NCI-H345 treated with DMSO at 0.1 percent for 48 hours (cell line): ENCODE measurements around the gene PABPC1L.

Experiments used
- DNase-seq: peaks from one replicate; lab custom pipeline; 2025; ENCODE audit not compliant: unreplicated experiment; lab: John Stamatoyannopoulos, UW

Gene PABPC1L

DNA sequence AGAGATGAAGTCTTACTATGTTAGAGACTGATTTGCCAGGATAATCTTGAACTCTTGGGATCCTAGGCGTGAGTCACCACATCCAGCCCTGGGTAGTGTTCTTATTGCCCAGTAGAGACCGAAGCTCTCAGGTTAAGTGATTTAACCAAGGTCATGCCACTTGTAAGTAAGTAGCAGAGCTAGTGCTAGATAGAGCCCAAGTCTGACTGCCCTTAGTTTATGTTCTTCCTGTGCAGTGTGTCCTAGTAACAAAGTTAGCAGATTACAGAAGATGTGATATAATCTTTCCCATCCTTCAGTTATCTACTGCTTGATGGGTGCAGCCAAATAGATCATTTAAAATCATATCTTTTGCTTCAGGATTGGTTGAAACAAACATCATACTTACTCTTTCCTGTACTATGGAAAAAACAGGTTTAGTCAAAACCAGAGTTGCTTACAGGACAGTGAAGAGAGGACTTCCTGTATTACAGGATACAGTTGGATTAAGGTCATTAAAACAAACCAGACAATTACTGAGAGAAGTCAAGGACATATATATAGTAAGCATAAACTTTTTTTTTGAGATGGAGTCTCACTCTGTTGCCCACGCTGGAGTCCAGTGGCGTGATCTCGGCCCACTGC, 9.5 kb upstream of the PABPC1L start:
- no peak for DNase-seq

DNA sequence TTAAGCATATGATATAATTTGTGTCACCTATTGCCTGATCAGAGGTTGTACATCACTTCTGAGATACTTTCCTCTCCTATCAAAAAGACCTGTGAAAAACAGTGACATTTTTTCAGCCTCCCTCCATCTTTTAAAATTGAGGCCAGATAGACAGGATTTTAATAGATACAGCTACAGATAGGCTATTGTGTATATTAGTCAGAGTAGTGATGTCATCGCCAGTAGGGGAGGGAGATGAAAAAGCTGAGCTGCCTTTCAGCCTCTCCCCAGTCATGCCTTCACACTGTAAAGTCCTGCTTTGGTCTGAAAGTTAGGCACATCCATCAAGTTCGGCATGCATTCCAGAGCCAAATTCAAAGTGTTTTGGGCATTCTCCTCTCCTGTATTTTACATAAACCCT, 7.9 kb upstream of the PABPC1L start:
- no peak for DNase-seq

DNA sequence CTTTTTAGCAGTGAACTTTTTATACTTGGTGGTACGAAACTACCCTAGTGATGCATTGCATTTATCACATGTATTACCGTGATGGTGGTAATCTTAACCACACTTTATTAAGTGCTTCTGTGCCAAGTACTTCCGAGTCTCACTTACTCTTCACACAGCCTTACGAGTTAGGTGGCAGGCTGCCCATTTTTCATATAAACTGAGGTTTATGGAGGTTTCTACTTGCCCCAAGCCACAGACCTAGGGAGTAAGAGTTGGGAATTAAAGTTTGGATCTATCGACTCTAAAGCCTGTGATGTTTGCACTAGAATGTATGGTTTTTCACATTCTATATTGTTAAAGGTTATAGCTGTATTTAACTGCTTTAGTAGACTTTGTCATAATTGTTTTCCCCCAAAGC, 5.5 kb upstream of the PABPC1L start:
- DNase-seq, result no peak

DNA sequence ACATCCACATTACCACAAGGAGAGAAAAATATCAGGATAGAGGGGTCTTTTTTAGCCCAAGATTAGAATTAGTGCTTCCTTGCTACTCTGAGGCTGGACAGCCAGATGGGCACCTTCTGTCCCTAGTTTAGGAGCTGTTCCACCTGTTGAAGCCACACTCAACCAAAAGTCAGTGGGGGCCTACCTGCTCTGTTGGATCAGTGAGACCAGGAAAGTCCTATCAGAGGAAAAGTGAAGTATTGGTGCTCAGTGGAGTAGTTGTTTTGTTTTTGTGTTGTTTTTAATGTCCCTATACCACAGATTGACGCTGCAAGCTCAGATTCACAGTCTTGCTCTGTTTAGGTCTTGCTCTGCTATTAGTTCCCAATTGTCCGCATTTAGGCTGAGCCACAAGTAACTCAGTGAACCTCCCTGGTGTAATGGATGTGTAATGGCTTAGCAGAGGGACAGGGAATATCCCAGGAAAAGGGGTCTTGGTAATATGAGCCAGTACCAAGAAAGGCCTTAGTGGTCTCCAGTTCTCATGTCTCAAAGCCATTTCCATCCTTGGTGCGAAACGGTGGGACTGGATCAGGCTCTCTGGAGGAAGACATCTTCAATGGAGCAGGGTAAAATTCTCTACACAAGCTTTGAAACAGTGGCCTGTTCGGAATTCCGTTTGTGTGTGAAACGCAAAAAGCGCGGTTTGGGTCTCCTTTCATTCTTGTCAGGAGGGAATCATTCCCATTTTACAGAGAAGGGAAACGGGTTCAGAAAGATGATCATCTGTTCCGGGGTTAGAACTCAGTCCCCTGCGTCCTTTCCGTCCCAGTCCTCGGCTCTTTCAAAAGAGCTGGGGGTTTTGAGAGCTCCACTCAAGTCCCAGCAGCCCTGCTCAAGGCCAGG, 631 bp upstream of the PABPC1L start:
- DNase-seq, result no peak

DNA sequence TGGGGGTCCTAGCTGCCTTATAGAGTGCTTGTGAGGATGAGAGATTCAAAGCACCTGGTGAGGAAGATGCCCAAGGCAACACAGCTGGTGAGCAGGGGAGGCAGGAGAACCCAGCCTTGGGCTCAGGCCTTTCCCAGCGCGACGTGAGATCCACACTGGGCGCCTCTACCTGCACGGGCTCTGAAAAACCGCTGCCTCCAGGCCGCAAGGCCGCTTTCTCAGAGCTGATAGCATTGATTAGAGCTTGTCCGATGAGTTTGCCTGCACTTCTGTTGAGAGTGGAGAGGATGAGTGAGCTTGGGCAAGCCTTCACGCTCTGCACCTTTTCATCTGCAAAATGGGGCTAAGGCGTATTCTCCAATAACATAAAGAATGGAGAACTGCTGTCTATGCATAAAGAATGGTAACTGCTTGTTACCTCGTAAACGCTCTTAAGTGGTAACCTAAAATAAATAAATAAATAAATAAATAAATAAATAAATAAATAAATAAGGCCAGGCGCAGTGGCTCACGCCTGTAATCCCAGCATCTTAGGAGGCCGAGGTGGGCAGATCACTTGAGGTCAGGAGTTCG, 916 bp downstream of the PABPC1L start:
- DNase-seq, result no peak

DNA sequence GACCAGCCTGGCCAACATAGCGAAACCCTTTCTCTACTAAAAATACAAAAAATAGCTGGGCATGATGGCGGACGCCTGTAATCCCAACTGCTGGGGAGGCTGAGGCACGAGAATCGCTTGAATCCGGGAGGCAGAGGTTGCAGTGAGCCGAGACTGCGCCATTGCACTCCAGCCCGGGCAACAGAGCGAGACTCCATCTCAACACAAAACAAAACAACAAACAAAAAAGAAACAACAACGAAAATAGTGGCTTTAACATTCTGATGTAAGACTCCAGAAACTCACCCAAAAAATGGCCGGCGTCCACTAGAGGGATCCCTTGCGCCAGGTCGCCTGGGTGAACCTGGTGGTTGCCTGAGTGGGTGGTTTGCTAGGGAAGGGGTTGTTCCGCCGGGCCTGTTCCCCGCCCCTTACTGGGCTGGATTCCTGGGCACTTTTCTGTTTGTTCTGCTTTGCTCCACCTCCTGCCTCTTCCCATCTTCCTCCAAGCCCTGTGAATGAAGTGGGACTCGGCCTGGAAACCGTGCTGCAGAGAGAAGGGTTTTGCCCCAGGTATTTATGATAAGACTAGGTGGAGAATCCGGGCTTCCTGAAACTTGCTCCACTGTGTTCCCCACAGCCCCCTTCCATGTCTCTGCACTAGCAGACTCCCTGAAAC, 1.5 kb downstream of the PABPC1L start:
- DNase-seq, result no peak

DNA sequence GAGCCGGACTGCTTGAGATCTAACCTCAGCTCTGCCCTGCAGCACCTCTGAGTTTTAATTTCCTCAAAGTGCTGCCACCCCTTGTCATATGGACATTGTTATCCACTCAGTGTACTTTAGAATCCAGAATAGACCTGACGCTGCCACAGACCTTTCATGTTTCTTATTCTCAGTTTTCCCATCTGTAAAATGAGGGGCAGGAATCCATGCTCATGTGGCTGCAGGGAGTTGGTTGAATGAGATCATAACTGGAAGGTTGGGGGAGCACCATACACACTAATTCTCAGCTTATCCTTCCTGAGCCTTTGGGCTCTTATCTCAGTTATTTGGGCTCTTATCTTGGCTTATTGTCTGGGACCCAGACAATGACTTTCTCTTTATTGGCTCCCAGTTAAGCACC, 2.3 kb downstream of the PABPC1L start:
- no peak for DNase-seq

DNA sequence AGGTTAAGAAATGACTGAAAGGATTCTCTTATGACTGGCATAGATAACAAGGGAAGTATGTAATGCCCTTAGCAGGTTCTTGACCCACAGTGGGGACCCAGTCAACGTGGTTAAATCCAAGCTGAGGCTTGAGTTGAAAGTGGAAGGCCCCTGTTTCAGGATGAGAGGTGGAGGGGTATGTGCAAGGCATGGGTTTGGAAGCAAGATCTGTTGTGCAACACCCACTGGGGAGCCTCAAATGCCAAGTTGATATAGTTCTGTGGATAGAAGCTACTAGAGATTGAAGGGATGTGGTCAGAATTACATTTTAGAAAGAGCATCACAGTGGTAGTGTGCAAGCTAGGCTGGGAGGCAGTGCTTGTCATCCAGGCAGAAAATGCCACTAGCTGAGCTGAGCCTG, 5.1 kb downstream of the PABPC1L start:
- DNase-seq, result no peak

DNA sequence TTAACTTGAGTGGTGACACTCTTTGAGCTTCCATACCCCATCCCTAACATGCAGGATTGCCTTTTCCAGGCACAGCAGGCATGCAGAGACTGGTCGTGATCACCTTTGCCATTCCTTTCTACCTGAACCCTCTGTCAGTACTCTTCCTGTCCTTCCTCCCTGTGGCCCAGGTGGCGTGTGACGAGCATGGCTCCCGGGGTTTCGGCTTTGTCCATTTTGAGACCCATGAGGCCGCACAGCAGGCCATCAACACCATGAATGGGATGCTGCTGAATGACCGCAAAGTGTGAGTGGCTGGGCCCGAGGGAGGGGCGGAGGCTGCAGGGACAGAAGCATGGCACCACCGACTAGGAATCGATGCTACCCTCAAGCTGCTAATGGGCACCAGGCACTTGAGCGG, 6.7 kb downstream of the PABPC1L start:
- no peak for DNase-seq

DNA sequence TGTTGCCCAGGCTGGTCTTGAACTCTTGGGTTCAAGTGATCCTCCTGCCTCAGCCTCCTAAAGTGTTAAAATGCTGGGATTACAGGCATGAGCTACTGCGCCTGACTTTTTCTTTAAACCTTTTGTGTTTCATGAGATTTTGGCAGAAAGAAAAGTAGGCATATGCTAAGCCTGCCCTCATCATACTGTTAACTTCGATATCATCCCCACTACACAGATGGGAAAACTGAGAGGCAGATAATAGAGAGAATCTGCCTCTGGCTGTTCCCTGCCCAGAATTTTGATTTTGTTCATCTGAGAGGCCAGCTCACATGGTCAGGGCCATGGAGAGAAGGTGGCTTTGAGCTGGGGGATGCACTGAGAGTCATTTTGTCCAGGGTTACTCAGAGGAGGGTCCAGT, 7.5 kb downstream of the PABPC1L start:
- DNase-seq, result no peak

DNA sequence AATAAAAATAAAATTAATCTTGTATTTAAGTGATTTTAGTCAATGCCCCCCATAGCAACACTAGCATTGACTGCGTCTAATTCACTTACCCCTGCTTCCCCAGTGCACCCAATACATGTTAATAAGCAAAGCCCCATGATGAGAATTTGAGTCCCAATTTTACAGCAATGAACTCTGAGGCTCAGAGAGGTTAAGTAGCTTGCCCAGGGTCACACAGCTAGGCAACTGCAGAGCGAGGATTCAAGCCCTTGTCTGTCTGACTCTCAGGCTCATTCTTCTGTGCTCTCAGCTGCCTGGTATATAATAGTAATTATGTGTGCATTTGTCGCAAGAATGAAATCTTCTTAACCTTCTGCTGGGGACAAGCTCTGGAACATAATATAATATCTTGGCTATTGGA, 8.5 kb downstream of the PABPC1L start:
- DNase-seq, result no peak

DNA sequence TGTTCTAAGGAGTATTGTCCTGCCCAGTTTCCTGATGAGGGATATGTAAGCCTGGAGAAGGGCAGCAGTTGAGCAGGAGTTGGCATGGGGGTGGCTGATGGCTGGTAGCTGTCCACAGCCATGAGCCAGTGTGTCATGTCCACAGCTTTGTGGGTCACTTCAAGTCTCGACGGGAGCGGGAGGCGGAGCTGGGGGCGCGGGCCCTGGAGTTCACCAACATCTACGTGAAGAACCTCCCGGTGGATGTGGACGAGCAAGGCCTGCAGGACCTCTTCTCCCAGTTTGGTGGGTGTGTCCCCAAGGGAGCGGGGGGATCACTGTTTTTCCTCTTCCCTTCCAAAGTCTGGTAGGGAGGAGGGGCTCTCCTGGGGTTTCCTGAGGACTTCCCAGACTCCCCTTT, 8.9 kb downstream of the PABPC1L start:
- no peak for DNase-seq

DNA sequence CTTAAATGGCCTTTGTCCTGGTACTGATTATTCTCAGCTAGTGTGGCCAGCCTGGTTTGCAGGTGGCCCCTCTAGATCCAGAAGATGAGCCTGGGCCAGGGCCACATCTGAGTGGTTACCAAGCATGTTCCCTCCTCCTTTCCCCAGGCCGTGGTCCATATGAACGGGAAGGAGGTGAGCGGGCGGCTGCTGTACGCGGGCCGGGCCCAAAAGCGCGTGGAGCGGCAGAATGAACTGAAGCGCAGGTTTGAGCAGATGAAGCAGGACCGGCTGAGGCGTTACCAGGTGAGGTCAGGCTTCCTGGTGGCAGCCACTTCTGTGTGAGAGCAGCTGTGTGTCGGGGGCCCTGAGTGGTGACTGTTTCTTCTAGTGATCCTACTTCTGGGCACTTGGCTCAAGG, 11.6 kb downstream of the PABPC1L start:
- no peak for DNase-seq

DNA sequence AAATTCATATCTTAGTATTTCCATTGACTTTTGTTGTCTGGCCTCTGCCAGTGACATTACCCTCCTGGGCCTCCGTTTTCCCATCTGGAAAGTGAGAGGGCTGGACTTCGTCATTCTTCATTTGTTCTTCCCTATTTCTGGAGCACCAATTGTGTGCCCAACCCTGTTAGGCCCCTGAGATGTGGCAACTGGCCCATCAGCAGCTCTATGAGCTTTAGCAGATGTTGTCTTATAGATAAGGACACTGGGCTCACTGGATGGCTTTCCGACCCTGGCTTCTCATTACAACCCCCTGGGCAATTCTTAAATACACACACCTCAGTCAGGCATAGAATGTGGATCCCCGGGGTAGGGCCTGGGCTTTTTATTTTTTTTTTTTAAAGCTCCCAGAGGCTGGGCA, 14.7 kb downstream of the PABPC1L start:
- no peak for DNase-seq

DNA sequence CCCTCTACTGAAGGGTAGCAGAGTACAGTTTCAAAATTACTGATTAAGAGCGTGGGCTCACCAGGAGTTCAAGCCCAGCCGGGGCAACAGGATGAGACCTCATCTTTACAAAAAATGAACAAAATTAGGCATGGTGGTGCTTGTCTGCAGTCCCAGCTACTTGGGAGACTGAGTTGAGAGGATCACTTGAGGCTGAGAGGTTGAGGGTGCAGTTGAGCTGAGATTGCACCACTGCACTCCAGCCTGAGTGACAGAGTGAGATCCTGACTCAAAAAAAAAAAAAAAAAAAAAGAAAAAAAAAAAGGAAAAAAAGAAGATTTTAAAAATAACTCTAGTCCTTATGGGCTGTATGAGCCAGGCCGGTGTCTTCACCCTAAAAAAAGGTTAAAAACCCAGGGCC, 18.7 kb downstream of the PABPC1L start:
- DNase-seq, result no peak

DNA sequence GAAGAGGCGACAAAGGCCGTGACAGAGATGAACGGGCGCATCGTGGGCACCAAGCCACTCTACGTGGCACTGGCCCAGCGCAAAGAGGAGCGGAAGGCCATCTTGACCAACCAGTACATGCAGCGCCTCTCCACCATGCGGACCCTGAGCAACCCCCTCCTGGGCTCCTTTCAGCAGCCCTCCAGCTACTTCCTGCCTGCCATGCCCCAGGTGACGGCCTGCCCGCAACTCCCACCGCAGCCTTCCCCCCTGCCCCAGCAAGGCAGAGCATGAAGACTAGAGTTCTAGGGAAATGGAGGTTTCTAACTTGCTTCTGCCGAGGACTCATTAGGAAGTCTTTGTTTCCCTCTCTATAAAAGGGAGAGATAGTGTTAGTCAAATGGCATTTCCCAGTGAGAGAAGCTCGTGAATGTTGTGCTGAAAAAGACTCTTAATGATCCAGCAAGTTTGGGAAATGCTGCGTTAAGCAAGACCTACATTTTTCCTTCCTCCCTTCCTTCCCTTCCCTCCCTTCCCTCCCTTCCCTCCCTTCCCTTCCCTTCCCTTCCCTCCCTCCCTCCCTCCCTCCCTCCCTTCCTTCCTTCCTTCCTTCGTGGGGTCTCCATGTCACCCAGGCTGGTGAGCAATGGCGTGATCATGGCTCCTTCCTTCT, 20.8 kb downstream of the PABPC1L start:
- DNase-seq, result no peak

DNA sequence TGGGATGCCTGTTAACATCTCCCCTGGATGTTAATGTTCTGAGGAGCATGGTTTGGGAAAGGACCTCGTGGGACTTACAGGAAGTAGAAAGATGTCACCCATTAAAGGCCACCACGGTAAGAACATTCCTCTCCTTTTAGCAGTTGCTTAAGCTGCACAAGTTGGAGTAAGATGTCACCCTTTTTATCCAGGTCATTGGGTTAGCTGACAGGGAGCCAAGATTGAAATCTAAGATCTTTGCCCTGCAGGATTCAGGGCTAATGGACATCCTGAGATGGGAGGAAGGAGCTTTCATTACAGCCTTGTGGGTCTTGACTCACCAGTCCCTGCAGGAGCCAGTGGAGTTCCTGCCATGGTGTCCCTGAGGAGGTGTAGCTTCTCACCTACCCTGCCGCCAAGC, 22.1 kb downstream of the PABPC1L start:
- DNase-seq, result no peak

DNA sequence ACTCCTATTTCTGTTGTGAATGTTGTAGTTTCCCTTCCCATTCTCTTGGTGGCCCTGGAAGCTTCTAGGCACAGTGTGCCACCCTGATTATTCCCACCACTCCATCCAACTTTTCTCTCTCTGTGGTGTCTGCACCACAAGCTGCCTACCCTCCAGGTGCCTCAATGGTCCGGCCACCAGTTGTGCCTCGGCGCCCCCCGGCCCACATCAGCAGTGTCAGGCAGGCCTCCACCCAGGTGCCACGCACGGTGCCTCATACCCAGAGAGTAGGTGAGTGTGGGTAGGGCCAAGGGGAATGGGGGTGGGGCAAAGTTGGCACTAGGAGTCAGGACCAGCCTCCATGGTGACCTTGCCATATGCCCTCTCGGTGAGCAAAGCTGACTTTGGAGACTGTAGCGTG, 23.1 kb downstream of the PABPC1L start:
- DNase-seq, result no peak

DNA sequence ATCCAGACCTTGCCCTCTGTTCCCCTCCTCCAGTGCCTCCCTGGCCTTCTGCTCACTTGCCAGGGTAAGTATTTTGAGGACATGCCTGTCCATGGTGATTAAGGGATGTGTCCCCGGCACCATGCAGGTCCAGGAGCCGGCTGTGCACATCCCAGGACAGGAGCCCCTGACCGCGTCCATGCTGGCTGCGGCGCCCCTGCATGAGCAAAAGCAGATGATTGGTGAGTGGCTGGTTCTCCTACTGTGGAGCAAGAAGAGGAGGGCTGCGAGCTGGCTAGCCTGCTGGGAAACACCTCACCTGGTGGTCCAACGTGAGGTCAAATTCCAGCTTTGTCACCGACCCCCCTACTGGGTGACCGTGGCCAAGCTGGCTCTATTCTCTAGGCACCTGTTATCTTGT, 26.6 kb downstream of the PABPC1L start:
- DNase-seq, result no peak

DNA sequence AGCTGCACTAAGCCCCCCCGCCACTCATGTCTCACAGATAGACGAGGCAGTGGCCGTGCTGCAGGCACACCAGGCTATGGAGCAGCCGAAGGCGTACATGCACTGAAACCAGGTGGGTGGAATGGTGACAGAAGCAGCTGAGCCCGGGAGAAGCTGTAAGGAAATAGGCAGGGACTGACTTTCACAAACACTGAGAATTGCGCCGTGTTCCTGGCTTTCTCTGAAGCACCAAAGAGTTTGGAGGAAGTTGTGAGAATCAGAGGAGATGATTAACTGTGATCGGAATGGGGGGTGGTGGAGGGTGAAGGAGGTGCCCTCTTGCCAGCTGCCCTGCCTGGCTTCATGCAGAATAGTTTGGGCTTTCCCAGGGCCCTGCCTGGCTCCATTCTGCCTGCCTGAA, 28.8 kb downstream of the PABPC1L start:
- DNase-seq, result no peak

DNA sequence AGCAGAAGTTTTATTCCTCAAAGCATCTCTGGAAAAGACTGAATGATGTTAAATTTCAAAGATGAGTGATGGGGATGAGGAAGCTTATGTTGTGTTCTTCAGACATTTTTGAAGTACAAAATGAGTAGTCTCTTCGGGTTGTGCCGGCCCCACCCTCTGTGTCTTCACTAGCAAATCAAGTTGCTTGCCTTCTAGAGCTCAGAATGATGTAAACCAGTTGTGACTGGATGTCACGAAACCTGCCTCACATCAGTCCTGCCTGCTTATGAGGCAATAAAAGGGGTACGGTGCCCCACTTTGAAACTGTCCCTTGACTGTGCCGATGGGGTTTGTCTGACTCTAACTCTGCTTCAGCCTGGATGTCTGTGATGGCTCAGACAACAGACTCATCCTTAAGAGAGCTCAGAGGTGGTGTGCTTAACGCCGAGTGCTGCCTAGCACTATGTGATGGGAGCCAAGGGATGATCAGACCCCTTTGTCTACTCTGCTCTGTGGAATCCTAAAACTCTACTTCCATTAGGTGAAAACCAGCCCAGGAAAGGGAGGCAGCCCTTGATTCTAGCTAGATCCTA, 31.3 kb downstream of the PABPC1L start:
- no peak for DNase-seq
